ENCODE data around the gene MARVELD1.

DNA sequence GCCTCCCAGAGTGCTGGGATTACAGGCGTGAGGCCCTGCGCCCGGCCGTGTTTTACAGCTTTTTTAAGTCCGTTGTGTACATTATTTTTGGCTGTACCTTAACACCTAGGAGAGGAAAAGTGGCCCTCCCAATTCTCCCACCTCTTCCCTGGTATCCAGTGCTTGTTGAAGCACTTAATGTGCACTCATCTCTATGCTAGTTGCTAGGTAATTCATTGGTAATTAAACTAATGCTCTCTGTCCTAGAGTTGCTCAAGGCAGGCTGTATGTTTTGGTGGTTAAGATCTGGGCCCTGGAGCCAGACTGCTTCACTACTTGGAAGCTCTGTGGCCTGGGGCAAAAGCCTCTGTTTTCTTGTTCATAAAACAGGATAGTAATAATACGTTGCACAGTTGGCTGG lies 46.1 kb upstream of the MARVELD1 start:
- TF ChIP-seq, protein P1, sequence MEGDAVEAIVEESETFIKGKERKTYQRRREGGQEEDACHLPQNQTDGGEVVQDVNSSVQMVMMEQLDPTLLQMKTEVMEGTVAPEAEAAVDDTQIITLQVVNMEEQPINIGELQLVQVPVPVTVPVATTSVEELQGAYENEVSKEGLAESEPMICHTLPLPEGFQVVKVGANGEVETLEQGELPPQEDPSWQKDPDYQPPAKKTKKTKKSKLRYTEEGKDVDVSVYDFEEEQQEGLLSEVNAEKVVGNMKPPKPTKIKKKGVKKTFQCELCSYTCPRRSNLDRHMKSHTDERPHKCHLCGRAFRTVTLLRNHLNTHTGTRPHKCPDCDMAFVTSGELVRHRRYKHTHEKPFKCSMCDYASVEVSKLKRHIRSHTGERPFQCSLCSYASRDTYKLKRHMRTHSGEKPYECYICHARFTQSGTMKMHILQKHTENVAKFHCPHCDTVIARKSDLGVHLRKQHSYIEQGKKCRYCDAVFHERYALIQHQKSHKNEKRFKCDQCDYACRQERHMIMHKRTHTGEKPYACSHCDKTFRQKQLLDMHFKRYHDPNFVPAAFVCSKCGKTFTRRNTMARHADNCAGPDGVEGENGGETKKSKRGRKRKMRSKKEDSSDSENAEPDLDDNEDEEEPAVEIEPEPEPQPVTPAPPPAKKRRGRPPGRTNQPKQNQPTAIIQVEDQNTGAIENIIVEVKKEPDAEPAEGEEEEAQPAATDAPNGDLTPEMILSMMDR (IDR thresholded peaks at IDR 0.05), result no peak
- no peak for TF ChIP-seq POLR2A (IDR thresholded peaks at IDR 0.05)

Data from ovary (tissue), 3 donors.